NCI-H526 treated with DMSO at 0.1 percent for 48 hours (cell line): ENCODE data around the gene PARM1.

Source experiments
- DNase-seq: peaks from one replicate; lab custom pipeline; 2025; lab: John Stamatoyannopoulos, UW

The PARM1 gene

GRCh38 chr4:75081561-75081960, 148.6 kb downstream of the PARM1 start:
- DNase-seq = no peak

GRCh38 chr4:75087416-75087815, 154.5 kb downstream of the PARM1 start:
- no peak for DNase-seq

GRCh38 chr4:75087865-75088264, 154.9 kb downstream of the PARM1 start:
- no peak for DNase-seq

DNA sequence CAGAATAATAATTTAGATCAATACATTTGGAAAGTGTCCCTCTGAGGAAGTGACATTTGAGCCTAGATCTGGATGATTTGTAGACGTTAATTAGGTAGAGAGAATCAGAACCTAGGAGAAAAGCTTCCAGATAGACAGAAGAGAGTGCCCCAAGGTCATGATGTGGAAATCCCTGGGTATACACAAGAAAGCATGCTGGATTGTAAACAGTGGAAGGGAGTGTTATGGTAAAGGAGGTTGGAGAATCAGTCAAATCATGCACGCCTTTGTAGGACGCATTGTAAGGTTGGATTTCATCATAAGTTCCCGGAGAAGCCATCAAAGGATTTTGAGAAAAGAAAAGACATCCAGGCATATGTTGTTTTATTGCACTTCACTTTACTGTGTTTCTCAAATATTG, 156.3 kb downstream of the PARM1 start:
- no peak for DNase-seq

DNA sequence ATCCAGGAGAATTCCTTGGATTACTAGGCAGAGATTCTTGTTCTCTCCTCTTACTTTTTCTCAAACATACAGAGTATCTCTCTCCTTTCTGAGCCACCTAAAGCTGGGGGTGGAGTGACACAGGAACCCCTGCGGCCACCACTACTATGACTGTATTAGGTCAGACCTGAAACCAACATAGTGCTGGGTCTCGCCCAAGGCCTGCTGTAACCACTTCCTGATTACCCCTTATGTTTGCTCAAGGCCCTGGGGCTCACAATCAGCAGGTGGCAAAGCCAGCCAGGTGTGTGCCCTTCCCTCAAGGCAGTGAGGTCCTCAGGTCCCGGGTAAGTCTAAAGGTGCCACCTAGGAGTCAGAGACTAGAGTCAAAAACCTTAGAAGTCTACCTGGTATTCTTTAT, 166.4 kb downstream of the PARM1 start:
- no peak for DNase-seq
